Fibroblast of the aortic adventitia (primary cell): ENCODE data around the gene SORBS2. TPM values are rescaled to one million over a fixed set of nuclear protein-coding genes. Genes with fewer than 3 reads are reported as not detected.

Experiments used
- DNase-seq: peaks from one replicate; pipeline ENCODE4 v3.0.0-alpha.2; 2010; ENCODE audit warnings: low read depth
- H3K4me3 ChIP-seq: 2 replicates; pipeline ENCODE4 v1.5.1; 2011; ENCODE audit warnings: low read depth, mild to moderate bottlenecking, control low read depth, low read length, moderate library complexity
- total RNA-seq: library from RNA; depleted of rRNA; stranded (reverse); fragments of >200 nt; gene quantifications from 2 replicates; pipeline ENCODE4 v1.2.3, GENCODE V29; 2012; ENCODE audit warnings: low replicate concordance
- TF ChIP-seq, protein P1 (sequence below): IDR thresholded peaks from 2 replicates; pipeline ENCODE4 v1.5.1; 2011; ENCODE audit warnings: mild to moderate bottlenecking, low read length, control low read depth, inconsistent platforms; ENCODE audit not compliant: insufficient read depth

SORBS2 gene
- total RNA-seq, 1 donor: 2.8 TPM

DNA sequence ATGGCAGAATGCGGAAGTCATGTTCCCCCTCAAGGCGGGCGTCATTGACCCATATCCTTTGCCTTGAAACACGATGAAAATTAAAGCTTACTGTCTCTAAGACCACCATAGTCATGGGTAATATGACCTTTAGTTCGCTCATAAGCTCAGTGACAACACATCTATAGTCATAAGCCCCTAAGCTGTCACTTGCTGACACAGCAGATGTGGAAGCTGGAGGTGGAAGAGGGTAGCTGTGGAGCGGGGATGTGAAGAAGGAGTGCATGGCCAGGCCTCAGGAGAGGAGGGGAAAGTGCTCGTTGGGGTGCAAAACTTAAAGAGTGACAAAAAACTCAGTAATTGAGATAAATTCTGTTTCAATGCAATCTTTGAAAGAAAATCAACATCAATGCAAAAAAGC lies 142.7 kb downstream of the SORBS2 start:
- TF ChIP-seq, protein P1, sequence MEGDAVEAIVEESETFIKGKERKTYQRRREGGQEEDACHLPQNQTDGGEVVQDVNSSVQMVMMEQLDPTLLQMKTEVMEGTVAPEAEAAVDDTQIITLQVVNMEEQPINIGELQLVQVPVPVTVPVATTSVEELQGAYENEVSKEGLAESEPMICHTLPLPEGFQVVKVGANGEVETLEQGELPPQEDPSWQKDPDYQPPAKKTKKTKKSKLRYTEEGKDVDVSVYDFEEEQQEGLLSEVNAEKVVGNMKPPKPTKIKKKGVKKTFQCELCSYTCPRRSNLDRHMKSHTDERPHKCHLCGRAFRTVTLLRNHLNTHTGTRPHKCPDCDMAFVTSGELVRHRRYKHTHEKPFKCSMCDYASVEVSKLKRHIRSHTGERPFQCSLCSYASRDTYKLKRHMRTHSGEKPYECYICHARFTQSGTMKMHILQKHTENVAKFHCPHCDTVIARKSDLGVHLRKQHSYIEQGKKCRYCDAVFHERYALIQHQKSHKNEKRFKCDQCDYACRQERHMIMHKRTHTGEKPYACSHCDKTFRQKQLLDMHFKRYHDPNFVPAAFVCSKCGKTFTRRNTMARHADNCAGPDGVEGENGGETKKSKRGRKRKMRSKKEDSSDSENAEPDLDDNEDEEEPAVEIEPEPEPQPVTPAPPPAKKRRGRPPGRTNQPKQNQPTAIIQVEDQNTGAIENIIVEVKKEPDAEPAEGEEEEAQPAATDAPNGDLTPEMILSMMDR: no peak
- no peak overlapping the region for H3K4me3 ChIP-seq
- DNase-seq: no peak

DNA sequence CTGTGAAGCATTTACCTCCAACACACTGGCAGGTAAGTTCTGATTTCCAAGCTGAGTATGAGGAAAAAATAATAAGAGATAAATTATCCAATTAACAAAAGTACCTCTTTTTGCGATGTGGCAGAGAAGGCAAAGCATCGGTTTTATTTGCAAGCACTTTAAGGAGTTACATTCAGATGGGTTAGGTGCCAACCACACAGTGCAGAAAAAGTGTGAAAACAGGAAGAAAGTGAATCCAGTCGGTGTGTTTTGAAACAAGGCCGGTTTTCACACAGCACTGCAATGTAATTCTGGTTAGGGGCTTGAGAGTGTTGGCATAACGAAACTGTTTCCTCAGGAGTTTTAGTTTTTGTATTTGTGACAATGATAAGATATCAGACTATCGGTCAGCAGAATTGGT lies 145.8 kb downstream of the SORBS2 start:
- TF ChIP-seq, protein P1: no peak
- no peak for DNase-seq
- H3K4me3 ChIP-seq: no peak overlapping the region

DNA sequence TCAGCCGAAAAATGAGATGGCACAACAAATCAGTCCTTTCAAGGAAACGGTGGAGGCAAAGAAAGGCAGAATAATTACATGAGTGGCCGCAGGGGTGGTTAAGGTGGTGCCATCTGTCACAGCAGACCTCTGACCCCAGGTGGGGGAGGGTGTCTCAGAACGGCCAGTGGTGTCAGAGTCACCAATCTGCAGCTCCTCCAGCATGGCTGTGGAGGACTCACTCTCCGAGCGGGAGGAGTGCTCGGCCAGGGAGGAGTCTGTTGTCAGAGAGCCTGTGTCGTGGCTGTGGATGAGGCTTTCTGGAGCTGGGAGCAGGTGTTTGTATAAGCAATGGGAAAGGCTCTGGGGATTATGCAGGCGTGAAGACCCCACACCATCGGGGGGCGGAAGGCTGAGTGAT lies 146.3 kb downstream of the SORBS2 start:
- no peak for DNase-seq
- TF ChIP-seq, protein P1: no peak
- no peak overlapping the region for H3K4me3 ChIP-seq

DNA sequence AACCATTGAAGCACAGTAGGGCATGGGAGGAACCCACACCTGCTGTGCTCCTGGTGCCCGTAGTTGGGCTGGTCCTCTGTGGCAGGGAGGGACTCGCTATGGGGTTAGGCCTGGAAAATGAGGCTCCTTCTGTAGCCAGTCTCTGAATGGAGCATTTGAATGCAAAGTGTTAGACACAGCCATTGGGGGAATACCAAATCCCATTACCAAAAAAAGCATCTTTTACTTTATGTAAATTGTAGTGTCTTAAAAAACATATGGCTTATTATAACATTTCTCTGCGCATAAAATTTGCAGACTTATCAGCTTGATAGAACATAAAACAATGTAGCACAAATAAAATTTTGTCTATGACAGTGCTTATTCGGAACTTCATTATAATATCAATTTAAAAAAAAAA lies 147.5 kb downstream of the SORBS2 start:
- no peak for DNase-seq
- H3K4me3 ChIP-seq: no peak overlapping the region
- TF ChIP-seq, protein P1: no peak

DNA sequence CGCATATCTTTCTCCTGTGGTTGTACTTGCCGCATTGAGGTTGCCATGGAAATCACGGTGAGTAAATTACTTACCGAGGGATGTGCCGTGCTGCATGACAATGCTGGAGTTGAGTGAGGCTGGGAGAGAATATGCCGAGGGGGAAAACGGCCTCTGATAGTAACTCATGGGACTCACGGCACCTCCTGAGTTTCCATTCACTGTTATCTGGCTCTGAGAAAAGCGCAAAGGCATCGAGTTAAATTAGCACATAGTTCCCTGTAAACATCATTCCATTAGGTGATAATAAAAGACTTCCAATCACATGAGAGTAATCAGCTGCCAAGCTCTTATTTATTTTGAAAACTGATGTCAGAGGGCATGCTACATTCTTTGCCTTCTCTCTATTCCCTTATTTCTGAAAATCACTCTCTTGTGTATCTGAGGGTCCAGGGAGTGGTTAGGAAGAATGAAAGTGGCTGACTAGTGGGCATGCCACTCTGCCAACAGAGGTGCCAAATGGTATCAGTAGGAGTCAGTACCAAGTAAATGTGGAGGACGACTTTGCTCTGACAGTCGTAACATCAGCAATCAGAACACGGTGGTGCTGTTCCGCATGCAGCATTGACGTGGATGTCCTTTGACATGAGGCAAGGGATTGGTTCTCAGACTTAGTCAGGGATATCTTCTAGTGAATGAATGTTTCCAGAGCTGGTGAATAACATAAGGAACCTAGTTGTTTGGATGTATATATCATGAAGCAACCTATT lies 149.8 kb downstream of the SORBS2 start:
- no peak for DNase-seq
- H3K4me3 ChIP-seq: no peak overlapping the region
- TF ChIP-seq, protein P1: no peak

DNA sequence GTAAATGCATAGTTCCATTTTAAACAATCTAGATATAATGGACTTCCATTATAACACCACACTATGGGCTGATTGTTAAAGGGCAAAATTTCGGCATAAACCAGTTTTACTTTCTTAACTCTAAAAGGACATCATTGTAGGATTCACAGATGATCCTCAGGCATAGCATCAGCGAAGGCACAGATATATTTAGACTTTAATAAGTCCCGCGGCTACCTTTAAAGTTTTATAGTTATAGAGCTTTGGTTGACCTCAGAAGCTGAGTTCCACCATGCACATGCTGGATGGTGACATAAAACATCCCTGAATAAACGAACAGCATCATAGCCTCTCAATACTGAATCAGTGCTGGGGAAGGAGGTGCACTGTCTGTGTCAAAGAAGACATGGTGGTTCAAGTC lies 151.7 kb downstream of the SORBS2 start:
- no peak for DNase-seq
- TF ChIP-seq, protein P1: no peak
- H3K4me3 ChIP-seq: no peak overlapping the region

DNA sequence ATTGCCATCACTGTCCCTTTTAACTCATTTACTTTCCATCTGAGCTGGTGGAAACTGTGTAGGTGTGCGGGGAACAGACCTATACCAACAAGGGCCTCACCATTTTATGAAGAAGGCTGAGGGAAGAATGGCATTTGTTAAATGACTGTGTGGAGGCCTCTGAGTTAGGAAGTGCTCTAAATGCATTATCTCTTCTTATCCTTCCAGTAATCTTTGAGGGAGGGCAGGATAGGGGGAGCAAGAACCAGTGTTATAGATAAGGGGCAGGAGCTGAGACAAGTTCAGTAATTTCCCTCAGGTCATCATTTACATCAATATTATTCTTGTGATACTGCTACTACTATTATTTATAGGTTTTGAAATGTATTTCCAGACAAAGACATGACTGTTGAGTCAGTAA lies 154.3 kb downstream of the SORBS2 start:
- H3K4me3 ChIP-seq: no peak overlapping the region
- TF ChIP-seq, protein P1: no peak
- no peak for DNase-seq
